ENCODE data around the gene OTOA. TPM values are rescaled to one million over a fixed set of nuclear protein-coding genes. Genes with fewer than 3 reads are reported as not detected.

Gene OTOA
- total RNA-seq, 2 experiments from 2014 or later: not detected

DNA sequence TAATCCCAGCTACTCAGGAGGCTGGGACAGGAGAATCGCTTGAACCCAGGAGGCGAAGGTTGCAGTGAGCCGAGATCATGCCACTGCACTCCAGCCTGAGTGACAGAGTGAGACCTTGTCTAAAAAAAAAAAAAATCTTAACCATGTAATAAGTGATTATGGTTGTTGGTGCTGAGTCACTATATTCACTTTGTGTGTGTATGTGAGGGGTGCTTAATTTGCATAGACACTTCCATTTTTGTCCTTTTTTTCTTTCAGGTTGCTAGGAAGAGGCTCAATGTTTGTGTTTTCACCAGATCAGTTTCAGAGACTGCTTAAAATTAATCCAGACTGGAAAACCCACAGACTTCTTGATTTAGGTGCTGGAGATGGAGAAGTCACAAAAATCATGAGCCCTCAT lies 46.2 kb upstream of the OTOA start:
- Histone ChIP-seq H3K9me3 (ENCODE audit: low read length) (no peaks in the 10 kb centered on the region), H3K79me2 (ENCODE audit: insufficient read depth, low read depth, low read length) (peaks cover 23% of the 10 kb centered on the region), H2AFZ (ENCODE audit: low read length) (no peak overlapping the region), H3K36me3 (ENCODE audit: insufficient read depth, low read length) (peaks cover 71% of the 10 kb centered on the region), H4K20me1 (ENCODE audit: insufficient read depth, low read length) (no peaks in the 10 kb centered on the region), H3K4me1 (ENCODE audit: insufficient read depth, low read length, poor library complexity, severe bottlenecking) (peaks cover 19% of the 10 kb centered on the region), H3K4me3 (ENCODE audit: low read depth, low read length, poor library complexity, severe bottlenecking) (no peak overlapping the region), H3K27ac (ENCODE audit: low read depth, low read length, poor library complexity, severe bottlenecking) (no peak overlapping the region), H3K9me2 (ENCODE audit: insufficient read depth, low read length) (no peaks in the 10 kb centered on the region), H3K4me2 (ENCODE audit: low read length) (0 out of 2 replicates have a peak overlapping the region, but pooled peaks have one; percentile 8)
- no peak for TF ChIP-seq EZH2phosphoT487 (IDR thresholded peaks at IDR 0.05; ENCODE audit: borderline replicate concordance, low read depth, low read length)
- no TSS peak for BruUV-seq (replicated peaks)
- intact Hi-C loops (cut with micrococcal nuclease; ENCODE audit: unreplicated experiment): no loop called here
- no peak for DNase-seq (ENCODE audit: low spot score)
- ChIA-PET CTCF (ENCODE audit: unreplicated experiment) (no interaction called here), POLR2A (no interaction called here)

DNA sequence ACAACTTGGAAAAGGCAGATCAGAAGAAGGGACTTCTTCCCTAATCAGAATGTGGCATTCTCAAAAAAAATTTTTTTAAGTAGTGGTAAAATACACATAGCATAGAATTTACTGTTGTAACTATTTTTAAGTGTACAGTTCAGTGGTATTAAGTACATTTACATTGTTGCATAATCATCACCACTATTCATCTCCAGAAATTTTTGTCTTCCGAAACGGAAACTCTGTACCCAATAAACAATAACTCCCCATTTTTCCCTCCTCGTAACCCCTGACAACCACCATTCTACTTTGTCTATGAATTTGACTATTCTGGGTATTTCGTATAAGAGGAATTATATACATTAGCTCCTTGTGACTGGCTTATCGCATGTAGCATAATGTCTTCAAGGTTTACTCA lies 45.5 kb upstream of the OTOA start:
- H3K9me2 ChIP-seq (ENCODE audit: insufficient read depth, low read length): no peaks in the 10 kb centered on the region
- H4K20me1 ChIP-seq (ENCODE audit: insufficient read depth, low read length): no peaks in the 10 kb centered on the region
- no peak overlapping the region for H3K27ac ChIP-seq (ENCODE audit: low read depth, low read length, poor library complexity, severe bottlenecking)
- BruUV-seq (replicated peaks): no TSS peak
- no peak for DNase-seq (ENCODE audit: low spot score)
- peaks cover 19% of the 10 kb centered on the region for H3K4me1 ChIP-seq (ENCODE audit: insufficient read depth, low read length, poor library complexity, severe bottlenecking)
- H3K4me2 ChIP-seq (ENCODE audit: low read length): no peak overlapping the region
- no peaks in the 10 kb centered on the region for H3K9me3 ChIP-seq (ENCODE audit: low read length)
- peaks cover 18% of the 10 kb centered on the region; the same call in 1 of the 2 replicates for H3K79me2 ChIP-seq (ENCODE audit: insufficient read depth, low read depth, low read length)
- H3K36me3 ChIP-seq (ENCODE audit: insufficient read depth, low read length): peaks cover 71% of the 10 kb centered on the region
- intact Hi-C loops (cut with micrococcal nuclease; ENCODE audit: unreplicated experiment): no loop called here
- CTCF ChIA-PET (ENCODE audit: unreplicated experiment): no interaction called here
- H2AFZ ChIP-seq (ENCODE audit: low read length): no peak overlapping the region
- POLR2A ChIA-PET: interaction anchor here (0.8 kb wide), 1 partner anchor 15 kb away, joined by 5 read pairs; no protein-coding TSS in a partner anchor
- no peak overlapping the region for H3K4me3 ChIP-seq (ENCODE audit: low read depth, low read length, poor library complexity, severe bottlenecking)
- TF ChIP-seq, protein P1, sequence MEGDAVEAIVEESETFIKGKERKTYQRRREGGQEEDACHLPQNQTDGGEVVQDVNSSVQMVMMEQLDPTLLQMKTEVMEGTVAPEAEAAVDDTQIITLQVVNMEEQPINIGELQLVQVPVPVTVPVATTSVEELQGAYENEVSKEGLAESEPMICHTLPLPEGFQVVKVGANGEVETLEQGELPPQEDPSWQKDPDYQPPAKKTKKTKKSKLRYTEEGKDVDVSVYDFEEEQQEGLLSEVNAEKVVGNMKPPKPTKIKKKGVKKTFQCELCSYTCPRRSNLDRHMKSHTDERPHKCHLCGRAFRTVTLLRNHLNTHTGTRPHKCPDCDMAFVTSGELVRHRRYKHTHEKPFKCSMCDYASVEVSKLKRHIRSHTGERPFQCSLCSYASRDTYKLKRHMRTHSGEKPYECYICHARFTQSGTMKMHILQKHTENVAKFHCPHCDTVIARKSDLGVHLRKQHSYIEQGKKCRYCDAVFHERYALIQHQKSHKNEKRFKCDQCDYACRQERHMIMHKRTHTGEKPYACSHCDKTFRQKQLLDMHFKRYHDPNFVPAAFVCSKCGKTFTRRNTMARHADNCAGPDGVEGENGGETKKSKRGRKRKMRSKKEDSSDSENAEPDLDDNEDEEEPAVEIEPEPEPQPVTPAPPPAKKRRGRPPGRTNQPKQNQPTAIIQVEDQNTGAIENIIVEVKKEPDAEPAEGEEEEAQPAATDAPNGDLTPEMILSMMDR (conservative IDR thresholded peaks at IDR 0.05; ENCODE audit: low read length): no peak
- no peak for TF ChIP-seq EZH2phosphoT487 (IDR thresholded peaks at IDR 0.05; ENCODE audit: borderline replicate concordance, low read depth, low read length)

DNA sequence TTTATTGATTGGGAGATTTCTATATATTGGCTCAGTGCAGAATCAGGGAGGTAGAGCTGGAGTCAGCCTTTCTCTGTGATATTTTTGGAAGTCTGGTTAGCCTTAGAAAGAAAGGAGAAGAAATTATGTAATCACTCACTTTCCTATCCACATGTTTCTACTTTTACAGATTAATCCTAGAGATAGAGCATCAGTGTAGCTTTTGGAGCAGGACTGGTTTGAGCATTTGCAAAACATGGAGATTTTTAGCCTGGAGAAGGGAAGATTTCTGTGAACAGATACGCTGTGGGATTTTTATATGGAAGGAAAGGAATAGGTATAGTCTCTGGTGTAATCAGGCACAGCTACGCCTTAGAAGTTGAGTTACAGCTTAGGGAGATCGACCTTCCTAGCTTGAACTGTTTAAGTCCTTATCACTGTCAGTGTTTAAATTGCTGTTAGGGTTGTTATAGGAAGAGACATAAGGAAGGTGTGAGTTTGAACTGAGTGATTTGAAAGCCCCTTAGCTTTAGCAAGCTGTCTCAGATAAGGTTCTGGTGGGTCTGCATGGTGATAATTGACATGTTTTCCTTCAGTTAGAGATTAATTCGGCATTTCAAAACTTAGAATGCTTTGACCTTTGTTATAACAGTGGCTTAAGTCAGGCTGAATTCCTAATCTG lies 43.9 kb upstream of the OTOA start:
- no peak for DNase-seq (ENCODE audit: low spot score)

More for the DNA sequence above, 43.9 kb upstream of the OTOA start:
- Histone ChIP-seq H3K36me3 (ENCODE audit: insufficient read depth, low read length) (peaks cover 72% of the 10 kb centered on the region), H4K20me1 (ENCODE audit: insufficient read depth, low read length) (no peaks in the 10 kb centered on the region), H3K27ac (ENCODE audit: low read depth, low read length, poor library complexity, severe bottlenecking) (no peak overlapping the region), H3K4me3 (ENCODE audit: low read depth, low read length, poor library complexity, severe bottlenecking) (no peak overlapping the region), H2AFZ (ENCODE audit: low read length) (no peak overlapping the region), H3K9me3 (ENCODE audit: low read length) (no peaks in the 10 kb centered on the region), H3K4me1 (ENCODE audit: insufficient read depth, low read length, poor library complexity, severe bottlenecking) (peaks cover 19% of the 10 kb centered on the region), H3K79me2 (ENCODE audit: insufficient read depth, low read depth, low read length) (peaks cover 7% of the 10 kb centered on the region; the same call in 1 of the 2 replicates), H3K9me2 (ENCODE audit: insufficient read depth, low read length) (no peaks in the 10 kb centered on the region), H3K4me2 (ENCODE audit: low read length) (no peak overlapping the region)
- ChIA-PET POLR2A (interaction anchor here (0.9 kb wide), 1 partner anchor 11 kb away, joined by 3 read pairs; no protein-coding TSS in a partner anchor), CTCF (ENCODE audit: unreplicated experiment) (no interaction called here)
- TF ChIP-seq, protein P1 (conservative IDR thresholded peaks at IDR 0.05; ENCODE audit: low read length): no peak
- TF ChIP-seq EZH2phosphoT487 (IDR thresholded peaks at IDR 0.05; ENCODE audit: borderline replicate concordance, low read depth, low read length): no peak
- BruUV-seq (replicated peaks): no TSS peak
- intact Hi-C loops (cut with micrococcal nuclease; ENCODE audit: unreplicated experiment): no loop called here

All from OCI-LY7 (cell line).